AG20443 (cell line): ENCODE results near the gene ANO9.
"Not testable (repeated sequence)": the region's sequence is repeated elsewhere in the genome, so short reads cannot be mapped to it uniquely, and the experiment has no call there.

Experiments
- DNase-seq: peaks from one replicate; pipeline ENCODE4 v3.0.0; 2012; ENCODE audit warnings: low spot score, mixed read lengths

Gene ANO9

GRCh38 chr11:451738-452137 lies 9.9 kb upstream of the ANO9 start:
- no peak for DNase-seq

DNA sequence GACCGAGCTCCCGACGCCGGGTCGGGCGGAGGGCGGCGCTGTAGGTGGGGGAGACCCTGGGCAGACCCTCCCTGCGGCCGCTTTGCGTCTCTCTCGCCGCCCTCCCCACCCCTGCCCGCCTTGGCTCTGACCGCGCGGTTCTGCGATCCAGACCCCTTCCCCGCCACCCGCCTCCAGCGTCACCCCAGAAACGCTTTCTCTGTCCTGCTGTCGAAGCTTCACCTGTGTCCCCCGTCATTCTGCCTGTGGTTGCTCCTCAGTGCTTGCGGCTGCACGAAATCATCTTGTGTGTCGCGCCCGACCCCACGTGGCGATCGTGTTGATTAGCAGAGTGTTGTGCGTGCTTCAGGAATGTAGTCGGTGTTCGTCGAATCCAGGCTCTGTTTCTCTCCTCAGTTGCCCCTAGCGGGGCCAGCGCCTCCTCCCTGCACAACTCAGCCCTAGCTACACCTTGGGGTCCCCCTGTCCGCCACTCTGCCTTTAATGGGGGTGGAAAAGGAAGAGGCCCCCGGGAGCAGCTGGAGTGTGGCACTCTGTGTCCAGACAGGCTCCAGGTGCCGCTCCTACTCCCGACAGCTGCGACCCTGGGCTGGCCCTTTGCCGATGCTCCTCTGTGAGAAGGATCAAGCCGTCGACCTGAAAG lies 9.1 kb upstream of the ANO9 start:
- peak; percentile 72 for DNase-seq

- peak; percentile 97 for DNase-seq
Measured at GRCh38 chr11:449889-450808, 8.3 kb upstream of the ANO9 start, which contains the start of gene PTDSS2. TSS of gene PTDSS2 (plus strand) at chr11:450279. CDS start at chr11:450456, 177 bp downstream.

DNA sequence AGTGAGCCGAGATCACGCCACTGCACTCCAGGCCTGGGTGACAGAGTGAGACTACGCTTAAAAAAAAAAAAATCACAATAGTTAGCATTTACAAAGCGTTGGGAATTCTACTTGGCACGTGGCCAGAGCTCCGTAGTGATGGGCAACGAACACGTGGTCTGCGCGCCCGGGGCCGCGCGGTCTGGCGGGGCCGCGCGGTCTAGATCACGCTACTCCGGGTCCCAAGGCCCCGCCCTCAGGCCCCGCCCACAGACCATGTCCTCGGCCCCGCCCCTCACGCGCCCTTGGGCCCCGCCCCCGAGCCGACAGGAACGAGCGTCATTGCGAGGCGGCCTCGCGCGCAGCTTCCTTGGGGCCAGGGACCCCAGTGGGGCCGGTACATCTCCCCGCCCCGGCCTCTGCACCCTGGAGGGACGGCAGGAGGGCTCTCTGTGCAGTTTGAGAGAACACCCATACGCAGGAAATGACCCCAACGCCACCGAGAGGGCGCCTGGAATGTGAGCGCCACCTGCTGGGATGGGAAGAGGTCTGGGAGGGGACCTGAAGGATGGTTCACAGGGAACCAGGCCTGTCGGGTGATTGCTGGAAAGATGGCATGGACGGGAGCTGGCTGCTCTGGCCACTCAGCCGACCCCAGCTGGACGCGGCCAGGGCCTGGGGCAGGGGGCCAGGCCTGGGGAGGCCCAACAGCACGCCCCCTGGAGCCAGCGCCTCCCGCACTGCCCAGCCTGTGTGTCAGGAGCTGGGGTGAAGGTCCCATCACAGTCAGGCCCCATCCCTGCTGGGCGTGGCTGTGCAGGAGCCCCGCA lies 6.3 kb upstream of the ANO9 start:
- DNase-seq: peak; percentile 98

DNA sequence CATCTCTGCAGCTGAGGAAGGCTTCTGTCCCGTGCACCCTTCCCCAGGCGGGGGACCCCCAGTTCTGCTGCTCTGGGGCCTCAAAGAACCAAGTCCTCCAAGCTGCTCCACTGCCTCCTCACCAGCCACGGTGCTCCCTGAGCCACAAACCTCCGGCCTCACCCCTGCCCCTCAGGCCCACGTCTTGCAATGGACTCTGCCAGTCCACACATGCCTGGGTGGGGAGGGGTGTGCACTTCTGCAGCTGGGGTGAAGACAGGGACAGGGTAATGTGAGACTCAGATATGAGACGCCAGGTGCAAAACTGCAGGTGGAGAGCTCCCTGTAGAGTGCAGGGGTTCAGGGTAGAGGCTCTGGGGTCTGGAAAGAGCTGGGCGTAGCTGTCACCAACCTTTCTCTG lies 5.1 kb upstream of the ANO9 start:
- no peak for DNase-seq

GRCh38 chr11:445765-446588 lies 4.2 kb upstream of the ANO9 start:
- no peak for DNase-seq

GRCh38 chr11:444396-445144 lies 2.8 kb upstream of the ANO9 start:
- DNase-seq: peak; percentile 55

GRCh38 chr11:443542-444199 lies 1.9 kb upstream of the ANO9 start:
- DNase-seq: no peak

DNA sequence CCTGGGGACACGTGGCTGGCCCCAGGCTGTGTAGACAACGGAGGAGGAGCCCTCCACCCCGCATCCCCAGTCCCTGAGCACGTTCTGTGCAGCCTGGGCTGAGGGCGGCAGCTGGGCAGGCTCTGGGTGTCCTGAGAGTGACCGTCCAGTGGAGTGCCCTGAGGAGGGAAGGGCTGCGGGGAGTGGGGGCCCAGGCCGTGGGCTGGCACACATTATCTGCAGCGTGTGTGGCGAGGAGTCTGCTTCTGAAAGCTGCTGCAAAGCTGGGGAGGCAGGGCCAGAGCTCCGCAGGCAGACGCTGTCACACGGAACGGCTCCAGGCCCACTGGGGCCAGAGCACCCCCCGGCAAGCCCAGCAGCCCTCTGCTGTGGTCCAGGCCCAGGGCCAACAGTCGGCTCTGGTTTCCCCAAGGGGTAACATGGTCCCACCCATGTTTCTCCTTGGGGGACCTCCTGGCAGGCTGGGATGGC lies 835 bp upstream of the ANO9 start:
- no peak for DNase-seq

DNA sequence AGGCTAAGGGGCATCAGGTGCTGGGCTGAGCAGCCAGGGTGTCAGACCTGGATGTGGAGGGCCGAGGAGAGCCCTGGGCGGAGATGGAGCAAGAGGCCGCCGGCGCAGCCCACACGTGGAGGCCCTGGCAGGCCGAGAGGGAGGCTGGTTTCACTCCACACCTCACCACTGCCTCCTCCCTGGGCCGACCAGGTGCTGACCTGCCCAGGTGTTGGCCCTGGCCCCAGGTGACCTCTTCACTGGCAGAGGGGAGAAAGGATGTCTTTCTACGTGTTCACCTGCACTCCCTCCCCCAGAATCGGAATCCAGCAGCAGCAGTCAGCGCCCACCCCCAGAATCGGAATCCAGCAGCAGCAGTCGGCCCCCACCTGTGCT lies 781 bp downstream of the ANO9 start:
- no peak for DNase-seq

DNA sequence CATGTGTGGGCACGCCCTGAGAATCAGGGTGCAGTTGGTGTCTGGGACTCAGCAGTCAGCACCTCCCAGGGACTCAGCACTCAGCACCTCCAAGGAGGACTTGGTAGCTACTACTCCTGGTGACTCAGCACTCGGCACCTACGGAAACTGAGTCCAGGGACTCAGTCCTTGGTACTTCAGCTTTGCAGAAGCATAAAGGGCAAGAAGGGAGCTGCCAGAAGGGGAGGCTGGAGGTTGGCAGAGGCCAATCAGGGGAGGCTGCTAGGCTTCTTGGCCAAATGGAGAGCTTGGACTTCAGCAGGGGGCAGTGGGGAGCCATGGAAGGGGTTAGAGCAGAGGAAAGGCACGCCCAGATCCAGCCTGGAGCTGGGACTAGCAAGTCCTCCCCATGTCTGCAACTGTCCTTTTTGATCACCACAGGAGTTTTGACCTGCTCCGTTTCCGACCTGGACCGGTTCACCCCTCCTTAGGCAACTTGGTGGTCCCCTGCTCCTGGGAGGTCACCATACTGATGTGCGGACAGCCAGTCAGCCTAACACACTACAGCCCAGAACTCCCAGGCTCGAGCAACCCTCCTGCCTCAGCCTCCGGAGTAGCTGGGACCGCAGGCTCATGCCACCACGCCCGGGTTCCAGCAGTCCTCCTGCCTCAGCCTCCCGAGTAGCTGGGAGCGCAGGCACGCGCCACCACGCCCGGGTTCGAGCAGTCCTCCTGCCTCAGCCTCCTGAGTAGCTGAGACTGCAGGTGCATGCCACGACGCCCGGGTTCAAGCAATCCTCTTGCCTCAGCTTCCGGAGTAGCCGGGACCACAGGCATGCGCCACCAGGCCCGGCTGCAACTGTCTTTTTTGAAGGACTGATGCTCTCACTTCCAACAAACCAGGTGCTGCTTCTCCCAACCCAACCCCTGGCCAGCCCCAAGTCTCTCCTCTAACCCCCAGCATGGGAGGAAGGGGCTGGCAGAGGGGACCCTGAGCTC lies 1.5 kb downstream of the ANO9 start:
- DNase-seq: no peak

GRCh38 chr11:439315-440064 lies 2.3 kb downstream of the ANO9 start:
- DNase-seq: no peak

DNA sequence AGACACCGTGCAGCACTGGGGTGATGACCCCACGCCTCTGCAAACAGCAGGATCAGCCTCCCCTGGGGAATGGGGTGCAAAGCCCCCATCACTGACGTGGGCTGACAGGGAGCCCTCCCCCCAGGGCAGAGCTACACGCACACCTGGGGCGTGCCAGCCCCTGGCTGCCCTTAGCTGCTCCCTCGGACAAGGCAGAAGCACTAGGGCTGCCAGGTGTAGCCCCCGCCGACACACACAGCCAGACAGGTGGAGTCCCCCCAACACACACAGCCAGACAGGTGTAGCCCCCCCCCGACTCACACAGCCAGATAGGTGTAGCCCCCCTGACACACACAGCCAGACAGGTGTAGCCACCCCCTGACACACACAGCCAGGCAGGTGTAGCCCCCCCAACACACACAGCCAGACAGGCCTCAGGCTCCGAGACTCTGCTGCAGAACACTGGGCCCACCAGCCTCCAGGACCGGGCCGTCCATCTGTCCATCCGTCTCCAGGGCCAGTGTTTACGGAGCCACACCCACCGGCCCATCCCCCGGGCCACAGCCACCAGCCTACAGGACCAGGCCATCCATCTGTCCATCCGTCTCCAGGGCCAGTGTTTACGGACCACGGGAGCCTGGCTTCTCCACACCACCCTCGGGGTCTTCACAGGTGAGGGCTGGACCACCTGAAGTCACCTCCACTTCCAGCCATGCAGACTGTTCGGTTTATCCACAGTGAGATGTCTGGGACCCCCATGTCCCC lies 3.5 kb downstream of the ANO9 start:
- DNase-seq: no peak

DNA sequence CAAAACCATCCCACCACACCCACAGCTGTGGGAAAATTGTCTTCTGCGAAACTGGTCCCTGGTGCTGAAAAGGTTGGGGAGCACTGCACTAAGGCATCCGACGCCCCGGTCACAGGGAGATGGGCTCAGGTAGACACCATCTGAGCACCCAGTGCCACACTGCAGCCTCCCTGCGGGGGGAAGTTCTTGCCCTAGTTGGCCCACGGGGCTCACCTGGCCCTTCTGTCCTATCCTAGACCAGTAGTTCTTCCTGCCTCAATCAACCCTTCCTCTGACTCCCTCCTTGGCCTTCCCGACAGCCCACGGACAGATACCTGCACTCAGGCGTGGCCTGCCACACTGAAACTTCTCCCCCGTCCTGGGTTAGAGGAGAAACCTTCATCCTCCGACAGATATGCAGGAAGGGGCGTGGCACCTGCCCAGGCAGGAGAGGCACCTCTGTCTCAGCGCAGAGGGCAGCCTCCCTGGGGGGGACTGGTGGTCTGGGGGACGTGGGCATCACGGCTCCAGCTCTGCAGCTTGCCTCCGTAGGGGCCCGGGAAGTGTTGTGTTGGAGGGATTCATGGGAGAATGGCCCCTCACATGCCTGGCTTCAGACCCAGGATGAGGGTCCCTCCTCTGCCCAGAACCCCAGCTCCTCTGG lies 4.5 kb downstream of the ANO9 start:
- DNase-seq: no peak

DNA sequence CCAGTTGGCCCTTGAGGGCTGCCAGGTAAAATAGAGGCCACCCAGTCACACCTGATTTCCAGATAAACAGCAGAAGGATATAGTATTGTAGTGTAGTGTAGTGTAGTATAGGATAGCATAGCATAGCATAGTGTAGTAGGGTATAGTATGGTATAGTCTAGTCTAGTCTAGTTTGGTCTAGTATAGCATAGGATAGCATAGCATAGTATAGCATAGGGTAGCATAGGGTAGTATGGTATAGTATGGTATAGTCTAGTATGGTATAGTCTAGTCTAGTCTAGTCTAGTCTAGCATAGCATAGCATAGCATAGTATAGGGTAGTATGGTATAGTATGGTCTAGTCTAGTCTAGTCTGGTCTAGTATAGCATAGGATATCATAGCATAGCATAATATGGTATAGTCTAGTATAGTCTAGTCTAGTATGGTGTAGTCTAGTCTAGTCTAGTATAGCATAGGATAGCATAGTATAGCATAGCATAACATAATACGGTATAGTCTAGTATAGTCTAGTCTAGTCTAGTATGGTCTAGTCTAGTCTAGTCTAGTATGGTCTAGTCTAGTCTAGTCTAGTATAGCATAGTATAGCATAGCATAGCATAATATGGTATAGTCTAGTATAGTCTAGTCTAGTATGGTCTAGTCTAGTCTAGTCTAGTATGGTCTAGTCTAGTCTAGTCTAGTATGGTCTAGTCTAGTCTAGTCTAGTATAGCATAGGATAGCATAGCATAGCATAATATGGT lies 6.6 kb downstream of the ANO9 start:
- not testable (repeated sequence) for DNase-seq

- no peak for DNase-seq
Measured at GRCh38 chr11:434496-434895, 7.3 kb downstream of the ANO9 start.
